HepG2 (cell line): ENCODE data around the gene SYNE2. TPM values are rescaled to one million over a fixed set of nuclear protein-coding genes. Genes with fewer than 3 reads are reported as not detected.

ENCODE experiments used
- ATAC-seq: fragments of 200-7000 bp; cut with Tn5 transposase; 3 replicates; pipeline ENCODE4 v1.9.1; 2020; ENCODE audit warnings: mild to moderate bottlenecking, moderate library complexity
- BruUV-seq: library from RNA; stranded (reverse); fragments of 400-500 nt; replicated peaks from 2 replicates; lab custom pipeline; 2021; lab: Mats Ljungman, UMichigan
- CTCF ChIA-PET: fragments of 300-600 bp; formaldehyde crosslinking; extraction: SDS; loops from one replicate; lab custom pipeline; 2021; ENCODE audit warnings: low total read pairs, inconsistent platforms, low intra/inter-chr PET ratio; lab: Yijun Ruan, JAX
- POLR2A ChIA-PET: fragments of 350-600 bp; sonication (Branson Sonifier 250); formaldehyde crosslinking; loops from one replicate; lab custom pipeline; 2020; ENCODE audit warnings: antibody characterized with exemption, inconsistent platforms; lab: Yijun Ruan, JAX
- DNase-seq: peaks from one replicate; pipeline ENCODE4 v3.0.0-alpha.2; 2015; ENCODE audit warnings: low spot score
- FAIRE-seq: peaks from 3 replicates; lab custom pipeline; 2011; peaks lifted over from hg19 to GRCh38; lab: Jason Lieb, UNC
- H2AFZ ChIP-seq: one replicate; pipeline ENCODE4 v1.6.1; 2011; ENCODE audit warnings: low read length, inconsistent platforms
- H3K27ac ChIP-seq: fragments of 300-600 bp; 3 replicates; pipeline ENCODE4 v1.8.0; 2011; ENCODE audit warnings: mixed run types, mild to moderate bottlenecking, mixed read lengths, low read length, inconsistent platforms; ENCODE audit not compliant: insufficient read depth; ENCODE audit errors: extremely low read length
- H3K27me3 ChIP-seq, 2 experiments: fragments of 200-600 bp in 1 of 2; 2 replicates in 1 of 2; 3 replicates in 1 of 2; pipeline versions ENCODE4 v1.6.0 to v1.8.0; 2011; ENCODE audit warnings: low read length in 2 of 2, mild to moderate bottlenecking in 2 of 2, moderate library complexity in 2 of 2, inconsistent platforms in 1 of 2; ENCODE audit not compliant: insufficient read depth in 2 of 2, control insufficient read depth in 1 of 2
- H3K36me3 ChIP-seq, 2 experiments: fragments of 200-600 bp in 1 of 2; replicated peaks in 1 of 2; 2 replicates in 1 of 2; 3 replicates in 1 of 2; pipeline versions ENCODE4 v1.5.1 to v1.8.0; 2011; ENCODE audit warnings: low read length in 2 of 2, inconsistent platforms in 1 of 2; ENCODE audit not compliant: insufficient read depth in 2 of 2, control insufficient read depth in 1 of 2
- H3K4me1 ChIP-seq: 2 replicates; pipeline ENCODE4 v1.5.1; 2012; ENCODE audit warnings: low read length, inconsistent platforms; ENCODE audit not compliant: insufficient read depth
- H3K4me2 ChIP-seq: 2 replicates; pipeline ENCODE4 v1.6.0; 2011; ENCODE audit warnings: low read depth, low read length, inconsistent platforms
- H3K4me3 ChIP-seq, 3 experiments: fragments of 200-600 bp in 1 of 3; sonication (generic), shearing (Covaris generic) in 1 of 3; replicated peaks in 1 of 3; 2 replicates each; pipeline ENCODE4 v1.5.1; 2011 to 2016; ENCODE audit warnings: low read length in 3 of 3, inconsistent platforms in 2 of 3, low read depth in 2 of 3, mild to moderate bottlenecking in 2 of 3, control low read depth in 1 of 3, mixed read lengths in 1 of 3; ENCODE audit not compliant: insufficient read depth in 1 of 3
- H3K79me2 ChIP-seq: one replicate; pipeline ENCODE4 v1.6.1; 2011; ENCODE audit warnings: low read length, inconsistent platforms; ENCODE audit not compliant: insufficient read depth
- H3K9ac ChIP-seq: 2 replicates; pipeline ENCODE4 v1.6.0; 2011; ENCODE audit warnings: mild to moderate bottlenecking, low read depth, low read length, inconsistent platforms; ENCODE audit not compliant: insufficient read depth
- H3K9me3 ChIP-seq: 2 replicates; pipeline ENCODE4 v1.5.1; 2012; ENCODE audit warnings: mild to moderate bottlenecking, low read length
- H4K20me1 ChIP-seq: 2 replicates; pipeline ENCODE4 v1.6.0; 2011; ENCODE audit warnings: inconsistent platforms, mild to moderate bottlenecking, low read length, moderate library complexity; ENCODE audit not compliant: insufficient read depth
- CAMTA2 ChIP-seq: sonication (generic); formaldehyde crosslinking; IDR thresholded peaks from 2 replicates; pipeline ENCODE4 v1.4.0; 2020; ENCODE audit warnings: mild to moderate bottlenecking, missing genetic modification reagents, borderline replicate concordance
- E2F2 ChIP-seq: sonication (generic); formaldehyde crosslinking; IDR thresholded peaks from 2 replicates; pipeline ENCODE4 v1.4.0; 2020; ENCODE audit warnings: missing genetic modification reagents, borderline replicate concordance
- HHEX ChIP-seq: IDR thresholded peaks from 2 replicates; pipeline ENCODE4 v1.6.1; 2016; ENCODE audit warnings: control low read depth
- MAFK ChIP-seq, 2 experiments: IDR thresholded peaks in 1 of 2; conservative IDR thresholded peaks in 1 of 2; 2 replicates each; pipeline ENCODE4 v1.6.1; 2011; ENCODE audit warnings: improper control_type of control experiment in 2 of 2, low read length in 2 of 2
- MLLT10 ChIP-seq: sonication (generic); formaldehyde crosslinking; IDR thresholded peaks from 2 replicates; pipeline ENCODE4 v1.4.0; 2020; ENCODE audit warnings: missing genetic modification reagents
- NPAS2 ChIP-seq: sonication (generic); formaldehyde crosslinking; IDR thresholded peaks from 2 replicates; pipeline ENCODE4 v1.8.0; 2022; ENCODE audit warnings: mild to moderate bottlenecking, missing genetic modification reagents, borderline replicate concordance
- NR2C2 ChIP-seq: sonication (generic); formaldehyde crosslinking; IDR thresholded peaks from 2 replicates; pipeline ENCODE4 v1.4.0; 2020; ENCODE audit warnings: missing genetic modification reagents, mild to moderate bottlenecking, moderate library complexity, borderline replicate concordance
- RFX5 ChIP-seq: IDR thresholded peaks from 2 replicates; pipeline ENCODE4 v1.6.1; 2011; ENCODE audit warnings: low read depth, low read length, improper control_type of control experiment
- SMYD3 ChIP-seq: sonication (generic); formaldehyde crosslinking; IDR thresholded peaks from 2 replicates; pipeline ENCODE4 v1.8.1; 2023; ENCODE audit warnings: mild to moderate bottlenecking, missing genetic modification reagents
- TCF12 ChIP-seq, 2 experiments: fragments of 450-650 bp in 1 of 2; sonication (generic) in 1 of 2; formaldehyde crosslinking in 1 of 2; IDR thresholded peaks; 2 replicates each; pipeline versions ENCODE4 v1.6.1 to v1.8.0; 2017 to 2022; ENCODE audit warnings: antibody characterized with exemption in 1 of 2, mild to moderate bottlenecking in 1 of 2, missing genetic modification reagents in 1 of 2, moderate library complexity in 1 of 2
- ZNF225 ChIP-seq: sonication (generic); formaldehyde crosslinking; IDR thresholded peaks from 2 replicates; pipeline ENCODE4 v1.4.0; 2020; ENCODE audit warnings: mild to moderate bottlenecking, missing genetic modification reagents
- ZNF501 ChIP-seq: sonication (generic); formaldehyde crosslinking; IDR thresholded peaks from 2 replicates; pipeline ENCODE4 v1.5.1; 2020; ENCODE audit warnings: mild to moderate bottlenecking, moderate library complexity, missing genetic modification reagents
- WGBS: methylation state at CpG from one replicate; pipeline ENCODE4 v1.1.6; 2017; ENCODE audit warnings: low lambda C conversion rate; 5-methylcytosine and 5-hydroxymethylcytosine counted together
- in situ Hi-C: cut with HindIII; loops from 2 replicates; pipeline ENCODE4 v1.10.0; 2017; ENCODE audit warnings: low pct_unique_long_range_greater_than_20kb; ENCODE audit not compliant: extremely low pct_ligation_motif_present
- intact Hi-C: fragments of 100-400 bp; cut with micrococcal nuclease; formaldehyde crosslinking; loops from one replicate; pipeline ENCODE4 v1.10.0; 2022; ENCODE audit not compliant: unreplicated experiment
- polyA plus RNA-seq, 8 experiments: library from polyadenylated mRNA; depleted of rRNA in 3 of 8; stranded (reverse) in 7 of 8; unstranded in 1 of 8; fragments of >200 nt; fragmentation: Illumina TruSeq in 4 of 8; extraction: Trizol in 4 of 8; gene quantifications; 2 replicates each; pipeline versions ENCODE4 v1.2.1 to v1.2.3, GENCODE V29; 2011 to 2016; ENCODE audit warnings: low read depth in 4 of 8, missing spikeins in 1 of 8, mixed read lengths in 1 of 8; ENCODE audit not compliant: insufficient read depth in 1 of 8
- total RNA-seq, 5 experiments: library from RNA; depleted of rRNA; stranded (reverse); fragments of >200 nt; fragmentation: Illumina TruSeq; extraction: Trizol; gene quantifications; 2 replicates each; pipeline ENCODE4 v1.2.3, GENCODE V29; 2016; ENCODE audit warnings: low read depth in 1 of 5

SYNE2 gene
- total and polyA plus RNA-seq, 2 of the 13 experiments (the other 11 are each of a cell fraction or from before 2014, with no cell fraction given): 6.2 to 13.3 TPM

GRCh38 chr14:64045091-64045490 is 192.3 kb downstream of the SYNE2 start:
- no peaks in the 10 kb centered on the region for H4K20me1 ChIP-seq
- H3K4me3 ChIP-seq: no peak overlapping the region
- no TSS peak for BruUV-seq
- in situ Hi-C loops (no loop called here), intact Hi-C loops (no loop called here)
- no peaks in the 10 kb centered on the region for H3K9me3 ChIP-seq
- H3K9ac ChIP-seq: no peak overlapping the region
- H2AFZ ChIP-seq: no peak overlapping the region
- ATAC-seq (no peak), FAIRE-seq (no peak), DNase-seq (no peak)
- no peaks in the 10 kb centered on the region for H3K36me3 ChIP-seq
- 48% methylated on average over 2 of the region's 2 CpGs for WGBS
- TF ChIP-seq NPAS2 (CRISPR knock-in tag): no peak
- no peak for TF ChIP-seq RFX5
- TF ChIP-seq NR2C2: no peak
- no peak for TF ChIP-seq CAMTA2 (CRISPR knock-in tag)
- no peak for TF ChIP-seq MLLT10 (CRISPR knock-in tag)
- no peak for TF ChIP-seq ZNF225
- no peak for TF ChIP-seq E2F2 (CRISPR knock-in tag)
- no peak for TF ChIP-seq HHEX
- no peak for TF ChIP-seq TCF12 (IDR thresholded peaks at IDR 0.05)
- TF ChIP-seq TCF12 (CRISPR knock-in tag; IDR thresholded peaks at IDR 0.05): no peak
- TF ChIP-seq MAFK (conservative IDR thresholded peaks at IDR 0.05 in 1 of 2, IDR thresholded peaks at IDR 0.05 in 1 of 2; ENCODE audit: low read length in 2 of 2): no peak
- no peak for TF ChIP-seq SMYD3
- TF ChIP-seq ZNF501 (CRISPR knock-in tag): no peak
- no peaks in the 10 kb centered on the region for H3K27me3 ChIP-seq
- POLR2A ChIA-PET: no interaction called here
- H3K4me1 ChIP-seq: no peaks in the 10 kb centered on the region
- H3K27ac ChIP-seq: no peak overlapping the region
- no peaks in the 10 kb centered on the region for H3K79me2 ChIP-seq
- H3K4me2 ChIP-seq: no peak overlapping the region
- CTCF ChIA-PET: no interaction called here
